OCI-LY7 (cell line): ENCODE results near the gene PLXNA4.

Experiments
- CTCF ChIP-seq: fragments of 200-600 bp; sonication (generic); conservative IDR thresholded peaks from 2 replicates; pipeline ENCODE4 v1.5.1; 2014; ENCODE audit warnings: mild to moderate bottlenecking, antibody characterized with exemption, low read length, moderate library complexity, mixed read lengths
- EZH2phosphoT487 ChIP-seq: fragments of 200-600 bp; sonication (generic); IDR thresholded peaks from 2 replicates; pipeline ENCODE4 v1.6.1; 2018; ENCODE audit warnings: low read depth, borderline replicate concordance, mild to moderate bottlenecking, mixed run types, antibody characterized with exemption, low read length, moderate library complexity, mixed read lengths

- TF ChIP-seq CTCF (no peak), EZH2phosphoT487 (no peak)
These were observed 243.0 kb downstream of the PLXNA4 start for GRCh38 chr7:132333301-132333700.
